WTC11 (cell line): Measurements from ENCODE around the gene EYA2. TPM values are rescaled to one million over a fixed set of nuclear protein-coding genes. Genes with fewer than 3 reads are reported as not detected.

Source experiments
- ATAC-seq: fragments of 200-7000 bp; cut with Tn5 transposase; 2 replicates; pipeline ENCODE4 v1.10.0; 2021; ENCODE audit warnings: mild to moderate bottlenecking, moderate library complexity
- CTCF ChIA-PET: fragments of 300-600 bp; sonication (Branson Sonifier 250); formaldehyde crosslinking; loops from one replicate; lab custom pipeline; 2021; ENCODE audit warnings: antibody characterized with exemption; lab: Charles Lee
- POLR2A ChIA-PET: fragments of 350-600 bp; sonication (Branson Sonifier 250); formaldehyde crosslinking; loops from one replicate; lab custom pipeline; 2021; ENCODE audit warnings: antibody characterized with exemption; lab: Charles Lee
- DNase-seq: peaks from one replicate; pipeline ENCODE4 v3.0.0; 2021; ENCODE audit warnings: low spot score
- H3K27ac Mint-ChIP-seq: 2 replicates; pipeline ENCODE4 v1.8.0; 2021; ENCODE audit warnings: mixed read lengths
- H3K27me3 Mint-ChIP-seq: 2 replicates; pipeline ENCODE4 v1.8.0; 2021; ENCODE audit warnings: low read depth, mild to moderate bottlenecking, moderate library complexity, mixed read lengths
- H3K36me3 Mint-ChIP-seq: 2 replicates; pipeline ENCODE4 v1.8.0; 2021; ENCODE audit warnings: mixed read lengths
- H3K4me1 Mint-ChIP-seq: 2 replicates; pipeline ENCODE4 v1.8.0; 2022; ENCODE audit warnings: mixed read lengths
- H3K4me3 Mint-ChIP-seq: 2 replicates; pipeline ENCODE4 v1.8.0; 2021; ENCODE audit warnings: mild to moderate bottlenecking, moderate library complexity, mixed read lengths
- H3K9me3 Mint-ChIP-seq: 2 replicates; pipeline ENCODE4 v1.8.0; 2021; ENCODE audit warnings: mixed read lengths
- ATF1 ChIP-seq: sonication (generic); formaldehyde crosslinking; IDR thresholded peaks from 2 replicates; pipeline ENCODE4 v1.8.1; 2023; ENCODE audit warnings: mild to moderate bottlenecking, moderate library complexity, missing genetic modification reagents
- CBFB ChIP-seq: sonication (generic); formaldehyde crosslinking; IDR thresholded peaks from 2 replicates; pipeline ENCODE4 v1.8.1; 2022; ENCODE audit warnings: mild to moderate bottlenecking, low read depth, missing genetic modification reagents
- EMX1 ChIP-seq: fragments of 250-450 bp; sonication (Bioruptor Pico); IDR thresholded peaks from 2 replicates; pipeline ENCODE4 v1.8.0; 2021; ENCODE audit warnings: mild to moderate bottlenecking
- FOXJ3 ChIP-seq: sonication (generic); formaldehyde crosslinking; IDR thresholded peaks from 2 replicates; pipeline ENCODE4 v1.9.0; 2021; ENCODE audit warnings: missing genetic modification reagents, mild to moderate bottlenecking, borderline replicate concordance
- FOXK1 ChIP-seq: sonication (generic); formaldehyde crosslinking; IDR thresholded peaks from 2 replicates; pipeline ENCODE4 v1.8.0; 2022; ENCODE audit warnings: mild to moderate bottlenecking, moderate library complexity, missing genetic modification reagents
- HMGA2 ChIP-seq: fragments of 250-450 bp; sonication (Bioruptor Pico); IDR thresholded peaks from 2 replicates; pipeline ENCODE4 v1.4.0; 2021; ENCODE audit warnings: mild to moderate bottlenecking, moderate library complexity
- NFE2L1 ChIP-seq: sonication (generic); formaldehyde crosslinking; IDR thresholded peaks from 2 replicates; pipeline ENCODE4 v1.8.1; 2023; ENCODE audit warnings: missing genetic modification reagents
- NR3C1 ChIP-seq: sonication (generic); formaldehyde crosslinking; conservative IDR thresholded peaks from 2 replicates; pipeline ENCODE4 v1.8.1; 2023; ENCODE audit warnings: low read depth, mild to moderate bottlenecking, missing genetic modification reagents
- OVOL2 ChIP-seq: fragments of 250-450 bp; sonication (Bioruptor Pico); IDR thresholded peaks from 2 replicates; pipeline ENCODE4 v1.9.0; 2021; ENCODE audit warnings: mild to moderate bottlenecking, borderline replicate concordance
- TEAD1 ChIP-seq: sonication (generic); formaldehyde crosslinking; IDR thresholded peaks from 2 replicates; pipeline ENCODE4 v1.8.0; 2022; ENCODE audit warnings: mild to moderate bottlenecking, missing genetic modification reagents
- TEAD4 ChIP-seq: sonication (generic); formaldehyde crosslinking; IDR thresholded peaks from 2 replicates; pipeline ENCODE4 v1.8.0; 2022; ENCODE audit warnings: mild to moderate bottlenecking, missing genetic modification reagents
- TP53 ChIP-seq: sonication (generic); formaldehyde crosslinking; IDR thresholded peaks from 2 replicates; pipeline ENCODE4 v1.8.1; 2023; ENCODE audit warnings: mild to moderate bottlenecking, missing genetic modification reagents
- ZNF396 ChIP-seq: fragments of 250-450 bp; sonication (Bioruptor Pico); IDR thresholded peaks from 2 replicates; pipeline ENCODE4 v1.8.0; 2021; ENCODE audit warnings: mild to moderate bottlenecking, moderate library complexity, borderline replicate concordance
- total RNA-seq: library from RNA; stranded (reverse); gene quantifications from 3 replicates; pipeline ENCODE4 v1.2.3, GENCODE V29; 2021
- TF ChIP-seq, protein P1 (sequence below): sonication (generic); formaldehyde crosslinking; IDR thresholded peaks from 2 replicates; pipeline ENCODE4 v1.8.0; 2022; ENCODE audit warnings: mild to moderate bottlenecking, missing genetic modification reagents
- TF ChIP-seq, protein P2 (sequence below): fragments of 250-450 bp; sonication (Bioruptor Pico); IDR thresholded peaks from 2 replicates; pipeline ENCODE4 v1.9.0; 2021; ENCODE audit warnings: mild to moderate bottlenecking
- TF ChIP-seq, protein P3 (sequence below): sonication (generic); formaldehyde crosslinking; IDR thresholded peaks from 2 replicates; pipeline ENCODE4 v1.8.0; 2023; ENCODE audit warnings: missing genetic modification reagents, mild to moderate bottlenecking, borderline replicate concordance
- TF ChIP-seq, protein P4 (sequence below): fragments of 250-450 bp; sonication (Bioruptor Pico); conservative IDR thresholded peaks from 2 replicates; pipeline ENCODE4 v1.9.0; 2021; ENCODE audit warnings: mild to moderate bottlenecking

Gene EYA2
- total RNA-seq, 1 experiment from 2014 or later: 1.5 TPM

DNA sequence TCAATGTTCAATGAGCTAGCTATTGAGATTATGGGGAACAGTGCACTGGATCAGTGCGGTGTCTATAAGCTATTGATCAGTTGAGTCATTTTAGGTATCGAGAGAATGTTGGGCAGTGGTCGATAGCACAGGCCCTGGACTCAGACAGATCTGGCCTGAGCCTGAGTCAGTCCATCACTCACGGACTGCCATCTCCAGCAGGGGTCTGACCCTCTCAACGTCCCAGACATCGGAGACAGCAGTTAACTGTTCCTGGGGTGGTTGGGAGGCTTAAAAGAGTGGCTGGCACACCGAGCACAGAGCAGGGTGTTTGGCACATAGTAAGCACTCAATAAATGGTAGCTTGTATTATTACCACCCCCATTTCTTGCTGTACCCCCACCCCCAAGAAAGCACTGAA, 9.3 kb downstream of the EYA2 start (continued):
- no peak for TF ChIP-seq OVOL2 (CRISPR knock-in tag)
- TF ChIP-seq, all 79 proteins: peak for 0

DNA sequence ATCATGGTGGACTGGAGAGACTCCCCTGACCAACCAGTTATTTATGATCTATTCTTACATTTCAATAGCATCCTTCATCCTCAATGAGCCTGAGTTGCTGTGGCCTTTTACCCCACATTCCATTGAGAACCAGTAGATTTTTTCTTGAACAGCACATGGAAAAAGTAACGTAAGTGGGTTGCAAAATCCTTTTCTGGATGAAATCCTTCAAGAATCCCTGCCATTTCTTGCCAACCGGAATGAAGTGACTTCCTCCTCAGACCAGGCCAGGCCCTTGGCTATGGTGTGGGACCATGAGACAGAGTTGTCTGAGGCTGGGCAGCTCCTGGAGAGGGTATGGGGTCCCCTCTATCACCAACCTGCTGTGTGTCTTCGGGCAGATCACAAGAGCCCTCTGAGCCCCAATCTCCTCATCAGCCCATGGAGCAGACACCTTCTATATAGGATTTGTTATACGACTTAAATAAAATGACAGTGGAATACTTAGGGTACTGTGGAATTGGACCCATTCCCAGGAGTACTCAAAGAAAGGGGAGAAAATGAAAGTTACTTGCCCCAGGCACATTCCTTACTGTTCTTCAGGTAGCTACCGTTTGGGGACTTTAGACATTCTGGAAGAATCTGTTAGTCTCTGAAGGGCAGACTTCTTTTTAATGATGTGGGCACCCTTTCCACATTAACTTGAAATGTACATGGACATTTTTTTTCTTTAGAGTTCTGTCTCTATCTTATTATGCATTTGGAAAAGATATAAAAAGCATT, 10.9 kb downstream of the EYA2 start:
- TF ChIP-seq TEAD1 (CRISPR knock-in tag): no peak
- TF ChIP-seq, protein P1, sequence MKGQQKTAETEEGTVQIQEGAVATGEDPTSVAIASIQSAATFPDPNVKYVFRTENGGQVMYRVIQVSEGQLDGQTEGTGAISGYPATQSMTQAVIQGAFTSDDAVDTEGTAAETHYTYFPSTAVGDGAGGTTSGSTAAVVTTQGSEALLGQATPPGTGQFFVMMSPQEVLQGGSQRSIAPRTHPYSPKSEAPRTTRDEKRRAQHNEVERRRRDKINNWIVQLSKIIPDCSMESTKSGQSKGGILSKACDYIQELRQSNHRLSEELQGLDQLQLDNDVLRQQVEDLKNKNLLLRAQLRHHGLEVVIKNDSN: no peak
- CTCF ChIA-PET: no interaction called here
- no peaks in the 10 kb centered on the region for H3K36me3 Mint-ChIP-seq
- H3K27me3 Mint-ChIP-seq: no peaks in the 10 kb centered on the region
- H3K27ac Mint-ChIP-seq: no peak overlapping the region
- POLR2A ChIA-PET: no interaction called here
- H3K4me3 Mint-ChIP-seq: no peak overlapping the region
- DNase-seq: no peak
- H3K4me1 Mint-ChIP-seq: peaks cover 6% of the 10 kb centered on the region
- no peak for ATAC-seq
- no peaks in the 10 kb centered on the region for H3K9me3 Mint-ChIP-seq

DNA sequence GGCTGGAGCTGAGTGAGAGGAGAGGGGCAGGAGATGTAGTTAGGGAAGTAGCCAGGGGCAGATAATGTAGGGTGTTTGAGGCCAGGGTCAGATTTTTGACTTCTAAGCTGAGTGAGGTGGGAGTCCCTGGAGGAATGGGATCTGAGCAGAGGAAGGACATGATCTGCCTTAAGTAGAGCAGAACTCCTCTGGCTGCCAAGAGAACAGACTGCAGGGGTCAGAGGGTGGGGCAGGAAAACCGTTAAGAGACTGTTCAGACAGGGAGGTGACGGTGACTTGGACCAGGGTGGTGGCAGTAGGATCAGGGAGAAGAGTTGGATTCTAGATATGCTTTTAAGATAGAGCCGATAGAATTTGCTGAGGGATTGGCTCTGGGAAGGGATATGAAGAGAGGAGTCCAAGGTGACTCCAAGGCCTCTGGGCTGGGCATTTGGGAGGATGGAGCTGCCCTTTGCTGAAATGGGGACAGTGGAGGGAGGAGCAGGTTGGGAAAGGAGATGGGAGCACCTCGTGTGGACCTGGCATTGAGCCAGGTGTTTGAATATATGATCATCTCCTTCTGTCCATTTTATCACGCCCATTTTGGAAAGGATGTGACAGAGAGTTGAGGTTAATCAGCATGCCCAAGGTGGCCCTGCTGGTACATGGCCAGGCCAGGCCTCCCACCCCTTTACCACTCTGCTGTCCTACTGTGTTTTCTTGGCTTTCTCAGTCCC, 18.8 kb downstream of the EYA2 start:
- Mint-ChIP-seq H3K4me3 (no peak overlapping the region), H3K4me1 (peaks cover 3% of the 10 kb centered on the region; the same call in 1 of the 2 replicates), H3K9me3 (peaks cover 10% of the 10 kb centered on the region), H3K36me3 (no peaks in the 10 kb centered on the region; the same call in 1 of the 2 replicates), H3K27me3 (no peaks in the 10 kb centered on the region; the same call in 1 of the 2 replicates), H3K27ac (no peak overlapping the region)
- ATAC-seq: no peak
- ChIA-PET CTCF (no interaction called here), POLR2A (no interaction called here)
- TF ChIP-seq TEAD4 (CRISPR knock-in tag) (no peak), ATF1 (CRISPR knock-in tag) (no peak), FOXK1 (CRISPR knock-in tag) (no peak), NFE2L1 (CRISPR knock-in tag) (no peak), HMGA2 (CRISPR knock-in tag) (no peak)
- TF ChIP-seq, protein P2, sequence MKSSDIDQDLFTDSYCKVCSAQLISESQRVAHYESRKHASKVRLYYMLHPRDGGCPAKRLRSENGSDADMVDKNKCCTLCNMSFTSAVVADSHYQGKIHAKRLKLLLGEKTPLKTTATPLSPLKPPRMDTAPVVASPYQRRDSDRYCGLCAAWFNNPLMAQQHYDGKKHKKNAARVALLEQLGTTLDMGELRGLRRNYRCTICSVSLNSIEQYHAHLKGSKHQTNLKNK (CRISPR knock-in tag): no peak
- no peak for DNase-seq

DNA sequence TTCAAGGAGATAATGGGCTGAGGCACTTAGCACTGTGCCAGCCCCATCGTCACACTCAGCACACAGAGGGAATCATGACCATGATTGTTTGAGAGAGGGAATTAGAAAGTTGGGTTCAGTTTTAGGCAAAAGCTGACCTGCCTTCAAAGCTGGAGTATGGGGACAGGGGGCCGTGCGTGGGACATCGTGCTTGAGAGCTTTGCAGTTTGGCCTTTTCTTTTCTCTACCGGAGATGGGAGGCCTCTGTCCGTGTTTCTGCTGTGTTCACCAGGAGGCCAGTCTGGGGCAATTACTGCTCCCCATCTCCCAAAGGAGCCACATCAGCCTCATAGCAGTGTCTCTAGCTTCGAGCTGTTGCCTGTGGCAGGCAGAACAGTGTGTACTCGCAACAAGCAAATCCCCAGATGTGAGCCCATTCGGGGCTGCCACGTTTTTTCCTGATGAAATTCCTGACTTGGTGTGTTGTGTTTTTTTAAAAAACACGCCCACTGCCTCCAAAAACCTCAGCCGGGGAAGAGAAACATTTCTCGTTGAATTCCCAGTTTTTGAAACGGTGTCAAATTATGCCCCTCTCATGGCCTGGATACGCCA, 20.2 kb downstream of the EYA2 start:
- no peak overlapping the region for H3K27ac Mint-ChIP-seq
- ATAC-seq: no peak
- ChIA-PET CTCF (no interaction called here), POLR2A (no interaction called here)
- H3K4me1 Mint-ChIP-seq: peaks cover 6% of the 10 kb centered on the region
- peaks cover 24% of the 10 kb centered on the region for H3K9me3 Mint-ChIP-seq
- H3K27me3 Mint-ChIP-seq: no peaks in the 10 kb centered on the region; the same call in 1 of the 2 replicates
- no peak for DNase-seq
- H3K4me3 Mint-ChIP-seq: no peak overlapping the region
- peaks cover 8% of the 10 kb centered on the region for H3K36me3 Mint-ChIP-seq
- no peak for TF ChIP-seq NR3C1 (CRISPR knock-in tag)
- no peak for TF ChIP-seq FOXJ3 (CRISPR knock-in tag)
- no peak for TF ChIP-seq CBFB (CRISPR knock-in tag)
- TF ChIP-seq ZNF396: no peak
- TF ChIP-seq, protein P3, sequence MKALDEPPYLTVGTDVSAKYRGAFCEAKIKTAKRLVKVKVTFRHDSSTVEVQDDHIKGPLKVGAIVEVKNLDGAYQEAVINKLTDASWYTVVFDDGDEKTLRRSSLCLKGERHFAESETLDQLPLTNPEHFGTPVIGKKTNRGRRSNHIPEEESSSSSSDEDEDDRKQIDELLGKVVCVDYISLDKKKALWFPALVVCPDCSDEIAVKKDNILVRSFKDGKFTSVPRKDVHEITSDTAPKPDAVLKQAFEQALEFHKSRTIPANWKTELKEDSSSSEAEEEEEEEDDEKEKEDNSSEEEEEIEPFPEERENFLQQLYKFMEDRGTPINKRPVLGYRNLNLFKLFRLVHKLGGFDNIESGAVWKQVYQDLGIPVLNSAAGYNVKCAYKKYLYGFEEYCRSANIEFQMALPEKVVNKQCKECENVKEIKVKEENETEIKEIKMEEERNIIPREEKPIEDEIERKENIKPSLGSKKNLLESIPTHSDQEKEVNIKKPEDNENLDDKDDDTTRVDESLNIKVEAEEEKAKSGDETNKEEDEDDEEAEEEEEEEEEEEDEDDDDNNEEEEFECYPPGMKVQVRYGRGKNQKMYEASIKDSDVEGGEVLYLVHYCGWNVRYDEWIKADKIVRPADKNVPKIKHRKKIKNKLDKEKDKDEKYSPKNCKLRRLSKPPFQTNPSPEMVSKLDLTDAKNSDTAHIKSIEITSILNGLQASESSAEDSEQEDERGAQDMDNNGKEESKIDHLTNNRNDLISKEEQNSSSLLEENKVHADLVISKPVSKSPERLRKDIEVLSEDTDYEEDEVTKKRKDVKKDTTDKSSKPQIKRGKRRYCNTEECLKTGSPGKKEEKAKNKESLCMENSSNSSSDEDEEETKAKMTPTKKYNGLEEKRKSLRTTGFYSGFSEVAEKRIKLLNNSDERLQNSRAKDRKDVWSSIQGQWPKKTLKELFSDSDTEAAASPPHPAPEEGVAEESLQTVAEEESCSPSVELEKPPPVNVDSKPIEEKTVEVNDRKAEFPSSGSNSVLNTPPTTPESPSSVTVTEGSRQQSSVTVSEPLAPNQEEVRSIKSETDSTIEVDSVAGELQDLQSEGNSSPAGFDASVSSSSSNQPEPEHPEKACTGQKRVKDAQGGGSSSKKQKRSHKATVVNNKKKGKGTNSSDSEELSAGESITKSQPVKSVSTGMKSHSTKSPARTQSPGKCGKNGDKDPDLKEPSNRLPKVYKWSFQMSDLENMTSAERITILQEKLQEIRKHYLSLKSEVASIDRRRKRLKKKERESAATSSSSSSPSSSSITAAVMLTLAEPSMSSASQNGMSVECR (CRISPR knock-in tag): no peak
- TF ChIP-seq, protein P4, sequence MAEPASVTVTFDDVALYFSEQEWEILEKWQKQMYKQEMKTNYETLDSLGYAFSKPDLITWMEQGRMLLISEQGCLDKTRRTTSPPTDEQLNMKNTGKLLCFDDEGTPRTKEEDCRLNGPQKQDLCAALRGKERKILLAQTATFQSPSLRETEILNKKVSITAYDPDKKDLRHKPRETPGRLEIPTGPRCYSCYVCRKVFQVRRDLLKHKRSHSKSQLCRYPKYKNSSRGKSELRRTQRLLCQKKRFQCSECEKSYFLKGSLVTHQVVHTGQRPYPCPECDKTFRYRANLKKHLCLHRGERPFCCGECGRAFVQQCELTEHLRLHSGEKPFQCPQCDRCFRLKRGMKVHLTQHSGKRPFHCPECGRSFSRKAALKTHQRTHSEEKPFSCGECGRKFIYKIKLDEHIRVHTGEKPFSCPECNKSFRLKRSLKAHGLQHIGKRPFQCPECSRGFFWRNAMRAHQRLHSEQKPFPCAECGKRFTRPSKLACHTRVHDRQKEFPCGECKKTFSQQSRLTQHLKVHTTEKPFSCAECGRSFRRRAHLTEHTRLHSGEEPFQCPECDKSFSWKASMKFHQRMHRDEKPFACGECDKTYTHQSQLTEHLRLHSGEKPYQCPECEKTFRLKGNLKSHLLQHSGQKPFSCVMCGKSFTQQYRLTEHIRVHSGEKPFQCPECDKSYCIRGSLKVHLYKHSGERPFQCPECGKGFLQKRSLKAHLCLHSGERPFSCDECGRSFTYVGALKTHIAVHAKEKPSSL (CRISPR knock-in tag): no peak
- TF ChIP-seq, protein P2 (CRISPR knock-in tag): no peak
- TF ChIP-seq NFE2L1 (CRISPR knock-in tag): no peak
- no peak for TF ChIP-seq EMX1 (CRISPR knock-in tag)
- no peak for TF ChIP-seq TP53 (CRISPR knock-in tag)
